HG03108 (cell line): Measurements from ENCODE around the gene MAP3K6.

Experiments used
- ATAC-seq: cut with Tn5 transposase; IDR thresholded peaks from one replicate; pipeline ENCODE4 v1.9.1; 2021; ENCODE audit warnings: moderate library complexity; ENCODE audit not compliant: unreplicated experiment

Gene MAP3K6

GRCh38 chr1:27341525-27342252 is 25.1 kb downstream of the MAP3K6 start, which contains the start of gene SYTL1:
Gene SYTL1 (plus strand): TSS chr1:27342022. CDS start chr1:27345335, 3,313 bp downstream.
- peak; percentile 45 for ATAC-seq

GRCh38 chr1:27339213-27339612 is 27.5 kb downstream of the MAP3K6 start:
- ATAC-seq: no peak

GRCh38 chr1:27338751-27339150 is 28.0 kb downstream of the MAP3K6 start:
- ATAC-seq: no peak

- ATAC-seq: no peak
Measured at GRCh38 chr1:27336756-27337155, 30.0 kb downstream of the MAP3K6 start.

GRCh38 chr1:27335506-27336422 is 31.0 kb downstream of the MAP3K6 start:
- no peak for ATAC-seq

GRCh38 chr1:27333717-27334279 is 33.0 kb downstream of the MAP3K6 start:
- no peak for ATAC-seq

- no peak for ATAC-seq
Measured at GRCh38 chr1:27332536-27333281, 34.1 kb downstream of the MAP3K6 start.

- ATAC-seq: no peak
Measured at GRCh38 chr1:27331922-27332321, 34.8 kb downstream of the MAP3K6 start.

- no peak for ATAC-seq
Measured at GRCh38 chr1:27331426-27331825, 35.3 kb downstream of the MAP3K6 start.

GRCh38 chr1:27330786-27331185 is 36.0 kb downstream of the MAP3K6 start:
- no peak for ATAC-seq

- ATAC-seq: no peak
Measured at GRCh38 chr1:27327964-27328363, 38.8 kb downstream of the MAP3K6 start.

GRCh38 chr1:27325286-27325685 is 41.5 kb downstream of the MAP3K6 start:
- no peak for ATAC-seq

GRCh38 chr1:27322569-27323240 is 44.1 kb downstream of the MAP3K6 start:
- ATAC-seq: peak; percentile 5

- peak; percentile 94 for ATAC-seq
Measured at GRCh38 chr1:27321813-27322568, 44.8 kb downstream of the MAP3K6 start, which contains the start of gene TMEM222. Gene TMEM222 (plus strand): TSS chr1:27322163. CDS start chr1:27322198, 35 bp downstream.

- no peak for ATAC-seq
Measured at GRCh38 chr1:27318596-27318995, 48.2 kb downstream of the MAP3K6 start.

GRCh38 chr1:27318136-27318535 is 48.6 kb downstream of the MAP3K6 start:
- no peak for ATAC-seq

GRCh38 chr1:27316860-27317259 is 49.9 kb downstream of the MAP3K6 start:
- no peak for ATAC-seq

GRCh38 chr1:27314737-27315136 is 52.0 kb downstream of the MAP3K6 start:
- no peak for ATAC-seq

- no peak for ATAC-seq
Measured at GRCh38 chr1:27314169-27314568, 52.6 kb downstream of the MAP3K6 start.
